Neutrophil (primary cell): Measurements from ENCODE around the gene FECH.

Source experiments
- H3K27ac ChIP-seq: fragments of 200-600 bp; sonication (generic); 2 replicates; pipeline ENCODE4 v1.5.1; 2016; ENCODE audit warnings: mild to moderate bottlenecking, moderate library complexity
- H3K27me3 ChIP-seq: fragments of 200-600 bp; sonication (generic); 2 replicates; pipeline ENCODE4 v1.6.0; 2016; ENCODE audit warnings: mild to moderate bottlenecking
- H3K36me3 ChIP-seq: fragments of 200-600 bp; sonication (generic); 2 replicates; pipeline ENCODE4 v1.5.1; 2017
- H3K4me1 ChIP-seq, 2 experiments: fragments of 200-600 bp in 1 of 2; sonication (generic) in 1 of 2; 1 replicate in 1 of 2; 2 replicates in 1 of 2; pipeline versions ENCODE4 v1.5.1 to v1.6.1; 2013 to 2016; ENCODE audit warnings: low read depth in 1 of 2, low read length in 1 of 2, mild to moderate bottlenecking in 1 of 2, moderate library complexity in 1 of 2; ENCODE audit not compliant: control insufficient read depth in 1 of 2, insufficient read depth in 1 of 2
- H3K4me3 ChIP-seq, 2 experiments: fragments of 200-600 bp in 1 of 2; sonication (generic) in 1 of 2; 1 replicate in 1 of 2; 2 replicates in 1 of 2; pipeline ENCODE4 v1.5.1; 2013 to 2016; ENCODE audit warnings: low read depth in 1 of 2, low read length in 1 of 2, mild to moderate bottlenecking in 1 of 2, moderate library complexity in 1 of 2
- H3K9me3 ChIP-seq: fragments of 200-600 bp; sonication (generic); 2 replicates; pipeline ENCODE4 v1.5.1; 2016
- CTCF ChIP-seq: fragments of 200-600 bp; sonication (generic); IDR thresholded peaks from 2 replicates; pipeline ENCODE4 v1.5.1; 2016; ENCODE audit warnings: antibody characterized with exemption

The FECH gene

GRCh38 chr18:57581301-57581934, 5.1 kb downstream of the FECH start:
- Histone ChIP-seq H3K4me1 (peaks cover 9% of the 10 kb centered on the region in 2 experiments), H3K9me3 (no peaks in the 10 kb centered on the region), H3K27ac (no peak overlapping the region), H3K27me3 (no peaks in the 10 kb centered on the region), H3K4me3 (no peak overlapping the region), H3K36me3 (no peaks in the 10 kb centered on the region)
- no peak for TF ChIP-seq CTCF

- Histone ChIP-seq H3K27ac (no peak overlapping the region), H3K36me3 (peaks cover 9% of the 10 kb centered on the region), H3K27me3 (no peaks in the 10 kb centered on the region), H3K4me1 (no peaks in the 10 kb centered on the region), H3K4me3 (no peak overlapping the region), H3K9me3 (no peaks in the 10 kb centered on the region)
- TF ChIP-seq CTCF: no peak
Observed at GRCh38 chr18:57579934-57580333, 6.6 kb downstream of the FECH start.

GRCh38 chr18:57576316-57576715, 10.2 kb downstream of the FECH start:
- Histone ChIP-seq H3K4me3 (no peak overlapping the region), H3K27ac (no peak overlapping the region), H3K4me1 (no peaks in the 10 kb centered on the region), H3K9me3 (no peaks in the 10 kb centered on the region), H3K27me3 (no peaks in the 10 kb centered on the region), H3K36me3 (peaks cover 9% of the 10 kb centered on the region)
- TF ChIP-seq CTCF: no peak

- TF ChIP-seq CTCF: no peak
- H3K36me3 ChIP-seq: peaks cover 13% of the 10 kb centered on the region
- H3K4me3 ChIP-seq: no peak overlapping the region
Observed at GRCh38 chr18:57575542-57575941, 11.0 kb downstream of the FECH start.

GRCh38 chr18:57574866-57575265, 11.6 kb downstream of the FECH start:
- Histone ChIP-seq H3K9me3 (no peaks in the 10 kb centered on the region), H3K4me1 (no peaks in the 10 kb centered on the region), H3K36me3 (peaks cover 20% of the 10 kb centered on the region), H3K27me3 (no peaks in the 10 kb centered on the region), H3K27ac (no peak overlapping the region), H3K4me3 (no peak overlapping the region)
- TF ChIP-seq CTCF: no peak

More at GRCh38 chr18:57575542-57575941, 11.0 kb downstream of the FECH start:
- no peak overlapping the region for H3K27ac ChIP-seq
- H3K9me3 ChIP-seq: no peaks in the 10 kb centered on the region
- H3K27me3 ChIP-seq: no peaks in the 10 kb centered on the region
- no peaks in the 10 kb centered on the region for H3K4me1 ChIP-seq
